Keratinocyte (primary cell): ENCODE data around the gene NEUROD2. TPM values are rescaled to one million over a fixed set of nuclear protein-coding genes. Genes with fewer than 3 reads are reported as not detected.

ENCODE experiments used
- DNase-seq: peaks from one replicate; pipeline ENCODE4 v3.0.0-alpha.2; 2011; ENCODE audit warnings: low read depth, missing footprints, low spot score
- FAIRE-seq: peaks from 2 replicates; lab custom pipeline; 2011; peaks lifted over from hg19 to GRCh38; lab: Jason Lieb, UNC
- H2AFZ ChIP-seq: 2 replicates; pipeline ENCODE4 v1.6.0; 2012; ENCODE audit warnings: low read length, control low read depth, inconsistent platforms; ENCODE audit not compliant: control insufficient read depth
- H3K27ac ChIP-seq: 2 replicates; pipeline ENCODE4 v1.5.1; 2011; ENCODE audit warnings: low read length; ENCODE audit not compliant: control insufficient read depth, insufficient read depth
- H3K27me3 ChIP-seq: 3 replicates; pipeline ENCODE4 v1.6.0; 2011; ENCODE audit warnings: low read length; ENCODE audit not compliant: control insufficient read depth, insufficient read depth; ENCODE audit errors: extremely low read depth
- H3K36me3 ChIP-seq, 2 experiments: 2 replicates in 1 of 2; 3 replicates in 1 of 2; pipeline ENCODE4 v1.5.1; 2011; ENCODE audit warnings: low read length in 2 of 2, mild to moderate bottlenecking in 1 of 2; ENCODE audit not compliant: control insufficient read depth in 2 of 2, insufficient read depth in 2 of 2; ENCODE audit errors: extremely low read depth in 1 of 2
- H3K4me1 ChIP-seq: 3 replicates; pipeline ENCODE4 v1.5.1; 2011; ENCODE audit warnings: low read length; ENCODE audit not compliant: control insufficient read depth, insufficient read depth; ENCODE audit errors: extremely low read depth
- H3K4me2 ChIP-seq: 3 replicates; pipeline ENCODE4 v1.6.0; 2011; ENCODE audit warnings: low read depth, low read length; ENCODE audit not compliant: control insufficient read depth, insufficient read depth; ENCODE audit errors: extremely low read depth
- H3K4me3 ChIP-seq, 3 experiments: fragments of 200-600 bp in 1 of 3; sonication (generic) in 1 of 3; 2 replicates in 2 of 3; 3 replicates in 1 of 3; pipeline ENCODE4 v1.5.1; 2011 to 2016; ENCODE audit warnings: low read length in 3 of 3, mild to moderate bottlenecking in 3 of 3, control low read depth in 2 of 3, inconsistent platforms in 1 of 3, low read depth in 1 of 3, mixed read lengths in 1 of 3, mixed run types in 1 of 3, moderate library complexity in 1 of 3; ENCODE audit not compliant: control insufficient read depth in 2 of 3, insufficient read depth in 2 of 3; ENCODE audit errors: extremely low read depth in 1 of 3
- H3K79me2 ChIP-seq: 2 replicates; pipeline ENCODE4 v1.6.0; 2012; ENCODE audit warnings: low read length; ENCODE audit not compliant: control insufficient read depth, insufficient read depth
- H3K9ac ChIP-seq: 3 replicates; pipeline ENCODE4 v1.6.0; 2011; ENCODE audit warnings: low read length; ENCODE audit not compliant: control insufficient read depth, insufficient read depth; ENCODE audit errors: extremely low read depth
- H3K9me1 ChIP-seq: 3 replicates; pipeline ENCODE4 v1.6.0; 2011; ENCODE audit warnings: low read length; ENCODE audit not compliant: control insufficient read depth, insufficient read depth; ENCODE audit errors: extremely low read depth
- H3K9me3 ChIP-seq: 2 replicates; pipeline ENCODE4 v1.5.1; 2012; ENCODE audit warnings: low read depth, low read length; ENCODE audit not compliant: control insufficient read depth
- H4K20me1 ChIP-seq: 3 replicates; pipeline ENCODE4 v1.6.0; 2011; ENCODE audit warnings: low read length; ENCODE audit not compliant: control insufficient read depth, insufficient read depth; ENCODE audit errors: extremely low read depth
- EZH2 ChIP-seq: IDR thresholded peaks from one replicate; pipeline ENCODE4 v1.6.1; 2012; ENCODE audit warnings: inconsistent platforms, mild to moderate bottlenecking, low read length, moderate library complexity
- dilution Hi-C: fragments of 300-500 bp; cut with MboI; formaldehyde crosslinking; loops from one replicate; pipeline ENCODE4 v1.7.0; 2020; ENCODE audit warnings: low sequenced_read_pairs; ENCODE audit not compliant: extremely low pct_ligation_motif_present
- polyA plus RNA-seq, 5 experiments: library from polyadenylated mRNA; depleted of rRNA in 3 of 5; stranded (reverse) in 3 of 5; stranded (forward) in 1 of 5; unstranded in 1 of 5; fragments of >200 nt; gene quantifications; 1 replicate in 1 of 5; 2 replicates in 3 of 5; 3 replicates in 1 of 5; pipeline versions ENCODE4 v1.2.1 to v1.2.3, GENCODE V29; 2011 to 2012; ENCODE audit warnings: missing spikeins in 2 of 5, low read depth in 1 of 5, low replicate concordance in 1 of 5
- TF ChIP-seq, protein P1 (sequence below), 3 experiments: IDR thresholded peaks in 1 of 3; conservative IDR thresholded peaks in 1 of 3; optimal IDR thresholded peaks in 1 of 3; 2 replicates in 2 of 3; 3 replicates in 1 of 3; pipeline versions ENCODE3 to v1.5.1; 2011; ENCODE audit warnings: low read length in 3 of 3, mild to moderate bottlenecking in 3 of 3, moderate library complexity in 2 of 3, control low read depth in 1 of 3, inconsistent platforms in 1 of 3; ENCODE audit not compliant: insufficient read depth in 2 of 3; ENCODE audit errors: extremely low read depth in 1 of 3

NEUROD2 gene
- polyA plus RNA-seq, 1 donor (not counting 4 experiments of a cell fraction or from before 2014, with no cell fraction given), result not detected

- Histone ChIP-seq H3K27me3 (peaks cover 13% of the 10 kb centered on the region), H3K9me3 (no peaks in the 10 kb centered on the region), H3K4me2 (no peak overlapping the region), H3K79me2 (no peaks in the 10 kb centered on the region), H3K4me3 (no peak overlapping the region), H3K4me1 (no peaks in the 10 kb centered on the region), H3K9ac (no peak overlapping the region), H3K9me1 (no peaks in the 10 kb centered on the region), H3K36me3 (no peaks in the 10 kb centered on the region), H2AFZ (no peak overlapping the region), H4K20me1 (no peaks in the 10 kb centered on the region), H3K27ac (no peak overlapping the region)
- TF ChIP-seq EZH2, result no peak
- TF ChIP-seq, protein P1, sequence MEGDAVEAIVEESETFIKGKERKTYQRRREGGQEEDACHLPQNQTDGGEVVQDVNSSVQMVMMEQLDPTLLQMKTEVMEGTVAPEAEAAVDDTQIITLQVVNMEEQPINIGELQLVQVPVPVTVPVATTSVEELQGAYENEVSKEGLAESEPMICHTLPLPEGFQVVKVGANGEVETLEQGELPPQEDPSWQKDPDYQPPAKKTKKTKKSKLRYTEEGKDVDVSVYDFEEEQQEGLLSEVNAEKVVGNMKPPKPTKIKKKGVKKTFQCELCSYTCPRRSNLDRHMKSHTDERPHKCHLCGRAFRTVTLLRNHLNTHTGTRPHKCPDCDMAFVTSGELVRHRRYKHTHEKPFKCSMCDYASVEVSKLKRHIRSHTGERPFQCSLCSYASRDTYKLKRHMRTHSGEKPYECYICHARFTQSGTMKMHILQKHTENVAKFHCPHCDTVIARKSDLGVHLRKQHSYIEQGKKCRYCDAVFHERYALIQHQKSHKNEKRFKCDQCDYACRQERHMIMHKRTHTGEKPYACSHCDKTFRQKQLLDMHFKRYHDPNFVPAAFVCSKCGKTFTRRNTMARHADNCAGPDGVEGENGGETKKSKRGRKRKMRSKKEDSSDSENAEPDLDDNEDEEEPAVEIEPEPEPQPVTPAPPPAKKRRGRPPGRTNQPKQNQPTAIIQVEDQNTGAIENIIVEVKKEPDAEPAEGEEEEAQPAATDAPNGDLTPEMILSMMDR (optimal IDR thresholded peaks at IDR 0.05 in 1 of 3, IDR thresholded peaks at IDR 0.05 in 1 of 3, conservative IDR thresholded peaks at IDR 0.05 in 1 of 3; ENCODE audit: extremely low read depth in 1 of 3, insufficient read depth in 2 of 3, low read length in 3 of 3), result no peak
- FAIRE-seq, result no peak
- no peak for DNase-seq
- dilution Hi-C loops, result no loop called here
Measured at GRCh38 chr17:39579318-39580081, 28.2 kb downstream of the NEUROD2 start.

DNA sequence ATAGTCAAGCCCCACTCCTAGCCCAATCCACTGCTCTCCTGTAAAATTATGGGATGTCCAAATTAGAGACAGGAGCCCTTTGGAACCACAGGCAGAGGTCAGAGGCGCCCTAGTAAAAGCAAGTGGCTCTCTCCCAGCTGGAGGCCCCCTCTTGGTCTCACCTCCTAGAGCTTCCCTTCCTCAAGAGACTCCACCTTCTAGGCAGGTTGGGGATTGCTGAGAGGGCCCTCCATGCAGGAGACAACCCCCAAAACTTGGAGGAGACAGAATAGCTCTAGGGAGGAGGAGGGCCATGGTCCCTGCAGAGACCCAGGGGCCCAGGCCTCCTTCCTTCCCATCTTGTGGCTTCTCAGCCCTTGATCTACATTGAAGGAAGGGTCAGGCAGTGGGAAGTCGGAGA is 29.4 kb downstream of the NEUROD2 start:
- Histone ChIP-seq H3K27me3 (peaks cover 13% of the 10 kb centered on the region), H3K36me3 (no peaks in the 10 kb centered on the region), H4K20me1 (no peaks in the 10 kb centered on the region), H3K9ac (no peak overlapping the region), H3K9me3 (no peaks in the 10 kb centered on the region), H3K27ac (no peak overlapping the region), H3K79me2 (no peaks in the 10 kb centered on the region), H3K4me1 (no peaks in the 10 kb centered on the region), H2AFZ (no peak overlapping the region), H3K9me1 (no peaks in the 10 kb centered on the region), H3K4me2 (no peak overlapping the region), H3K4me3 (no peak overlapping the region)
- dilution Hi-C loops, result no loop called here
- no peak for FAIRE-seq
- no peak for TF ChIP-seq EZH2
- TF ChIP-seq, protein P1 (optimal IDR thresholded peaks at IDR 0.05 in 1 of 3, IDR thresholded peaks at IDR 0.05 in 1 of 3, conservative IDR thresholded peaks at IDR 0.05 in 1 of 3; ENCODE audit: extremely low read depth in 1 of 3, insufficient read depth in 2 of 3, low read length in 3 of 3), result no peak
- DNase-seq, result no peak
